ENCODE measurements around the gene C1QL1.

The C1QL1 gene

GRCh38 chr17:44928136-44928535 lies 40.0 kb downstream of the C1QL1 start:
- Histone ChIP-seq H3K79me2 (ENCODE audit: control insufficient read depth, insufficient read depth, low read length, unreplicated experiment) (no peaks in the 10 kb centered on the region), H3K36me3 (ENCODE audit: insufficient read depth, low read length) (peaks cover 15% of the 10 kb centered on the region; the same call in 1 of the 2 replicates), H3K4me3 (ENCODE audit: low read depth, low read length) (no peak overlapping the region), H3K4me1 (ENCODE audit: control insufficient read depth, insufficient read depth, low read length, unreplicated experiment) (no peaks in the 10 kb centered on the region), H2AFZ (ENCODE audit: low read length, unreplicated experiment) (no peak overlapping the region), H3K27ac (ENCODE audit: low read depth, low read length) (no peak overlapping the region), H3K27me3 (ENCODE audit: insufficient read depth, low read length) (no peaks in the 10 kb centered on the region)

- Histone ChIP-seq H3K79me2 (ENCODE audit: control insufficient read depth, insufficient read depth, low read length, unreplicated experiment) (no peaks in the 10 kb centered on the region), H3K36me3 (ENCODE audit: insufficient read depth, low read length) (peaks cover 15% of the 10 kb centered on the region; the same call in 1 of the 2 replicates), H3K27ac (ENCODE audit: low read depth, low read length) (no peak overlapping the region)
Measured at GRCh38 chr17:44927696-44928095, 40.4 kb downstream of the C1QL1 start.

GRCh38 chr17:44926821-44927525 lies 41.1 kb downstream of the C1QL1 start:
- H3K27ac ChIP-seq (ENCODE audit: low read depth, low read length): no peak overlapping the region
- no peaks in the 10 kb centered on the region for H3K4me1 ChIP-seq (ENCODE audit: control insufficient read depth, insufficient read depth, low read length, unreplicated experiment)
- no peak overlapping the region for H2AFZ ChIP-seq (ENCODE audit: low read length, unreplicated experiment)
- no peaks in the 10 kb centered on the region for H3K27me3 ChIP-seq (ENCODE audit: insufficient read depth, low read length)
- H3K79me2 ChIP-seq (ENCODE audit: control insufficient read depth, insufficient read depth, low read length, unreplicated experiment): no peaks in the 10 kb centered on the region
- peaks cover 15% of the 10 kb centered on the region; the same call in 1 of the 2 replicates for H3K36me3 ChIP-seq (ENCODE audit: insufficient read depth, low read length)
- H3K4me3 ChIP-seq (ENCODE audit: low read depth, low read length): no peak overlapping the region

More at GRCh38 chr17:44927696-44928095, 40.4 kb downstream of the C1QL1 start:
- no peaks in the 10 kb centered on the region for H3K4me1 ChIP-seq (ENCODE audit: control insufficient read depth, insufficient read depth, low read length, unreplicated experiment)
- H2AFZ ChIP-seq (ENCODE audit: low read length, unreplicated experiment): no peak overlapping the region
- no peak overlapping the region for H3K4me3 ChIP-seq (ENCODE audit: low read depth, low read length)
- H3K27me3 ChIP-seq (ENCODE audit: insufficient read depth, low read length): no peaks in the 10 kb centered on the region

GRCh38 chr17:44925731-44926697 lies 42.1 kb downstream of the C1QL1 start:
- no peak overlapping the region for H3K4me3 ChIP-seq (ENCODE audit: low read depth, low read length)
- no peaks in the 10 kb centered on the region for H3K4me1 ChIP-seq (ENCODE audit: control insufficient read depth, insufficient read depth, low read length, unreplicated experiment)
- peaks cover 15% of the 10 kb centered on the region; the same call in 1 of the 2 replicates for H3K36me3 ChIP-seq (ENCODE audit: insufficient read depth, low read length)
- no peaks in the 10 kb centered on the region for H3K79me2 ChIP-seq (ENCODE audit: control insufficient read depth, insufficient read depth, low read length, unreplicated experiment)
- no peaks in the 10 kb centered on the region for H3K27me3 ChIP-seq (ENCODE audit: insufficient read depth, low read length)
- no peak overlapping the region for H2AFZ ChIP-seq (ENCODE audit: low read length, unreplicated experiment)
- H3K27ac ChIP-seq (ENCODE audit: low read depth, low read length): no peak overlapping the region

- Histone ChIP-seq H2AFZ (ENCODE audit: low read length, unreplicated experiment) (no peak overlapping the region), H3K36me3 (ENCODE audit: insufficient read depth, low read length) (peaks cover 11% of the 10 kb centered on the region; the same call in 1 of the 2 replicates), H3K27me3 (ENCODE audit: insufficient read depth, low read length) (no peaks in the 10 kb centered on the region), H3K27ac (ENCODE audit: low read depth, low read length) (no peak overlapping the region), H3K4me1 (ENCODE audit: control insufficient read depth, insufficient read depth, low read length, unreplicated experiment) (no peaks in the 10 kb centered on the region), H3K79me2 (ENCODE audit: control insufficient read depth, insufficient read depth, low read length, unreplicated experiment) (no peaks in the 10 kb centered on the region), H3K4me3 (ENCODE audit: low read depth, low read length) (no peak overlapping the region)
Measured at GRCh38 chr17:44924107-44924544, 44.0 kb downstream of the C1QL1 start.

- Histone ChIP-seq H3K4me1 (ENCODE audit: control insufficient read depth, insufficient read depth, low read length, unreplicated experiment) (no peaks in the 10 kb centered on the region), H3K79me2 (ENCODE audit: control insufficient read depth, insufficient read depth, low read length, unreplicated experiment) (no peaks in the 10 kb centered on the region), H3K27ac (ENCODE audit: low read depth, low read length) (no peak overlapping the region), H3K27me3 (ENCODE audit: insufficient read depth, low read length) (no peaks in the 10 kb centered on the region), H3K36me3 (ENCODE audit: insufficient read depth, low read length) (peaks cover 9% of the 10 kb centered on the region; the same call in 1 of the 2 replicates), H3K4me3 (ENCODE audit: low read depth, low read length) (no peak overlapping the region), H2AFZ (ENCODE audit: low read length, unreplicated experiment) (no peak overlapping the region)
Measured at GRCh38 chr17:44922746-44923470, 45.2 kb downstream of the C1QL1 start.

GRCh38 chr17:44922136-44922535 lies 46.0 kb downstream of the C1QL1 start:
- Histone ChIP-seq H3K36me3 (ENCODE audit: insufficient read depth, low read length) (peaks cover 6% of the 10 kb centered on the region; the same call in 1 of the 2 replicates), H3K4me3 (ENCODE audit: low read depth, low read length) (no peak overlapping the region), H3K79me2 (ENCODE audit: control insufficient read depth, insufficient read depth, low read length, unreplicated experiment) (no peaks in the 10 kb centered on the region), H3K27ac (ENCODE audit: low read depth, low read length) (no peak overlapping the region), H3K4me1 (ENCODE audit: control insufficient read depth, insufficient read depth, low read length, unreplicated experiment) (peaks cover 6% of the 10 kb centered on the region), H2AFZ (ENCODE audit: low read length, unreplicated experiment) (no peak overlapping the region), H3K27me3 (ENCODE audit: insufficient read depth, low read length) (no peaks in the 10 kb centered on the region)

- Histone ChIP-seq H3K27ac (ENCODE audit: low read depth, low read length) (no peak overlapping the region), H2AFZ (ENCODE audit: low read length, unreplicated experiment) (no peak overlapping the region), H3K79me2 (ENCODE audit: control insufficient read depth, insufficient read depth, low read length, unreplicated experiment) (no peaks in the 10 kb centered on the region), H3K4me3 (ENCODE audit: low read depth, low read length) (no peak overlapping the region), H3K27me3 (ENCODE audit: insufficient read depth, low read length) (no peaks in the 10 kb centered on the region), H3K4me1 (ENCODE audit: control insufficient read depth, insufficient read depth, low read length, unreplicated experiment) (peaks cover 14% of the 10 kb centered on the region), H3K36me3 (ENCODE audit: insufficient read depth, low read length) (peaks cover 4% of the 10 kb centered on the region; the same call in 1 of the 2 replicates)
Measured at GRCh38 chr17:44921122-44921882, 46.8 kb downstream of the C1QL1 start.

- no peak overlapping the region for H3K27ac ChIP-seq (ENCODE audit: low read depth, low read length)
- H2AFZ ChIP-seq (ENCODE audit: low read length, unreplicated experiment): no peak overlapping the region
- H3K36me3 ChIP-seq (ENCODE audit: insufficient read depth, low read length): no peaks in the 10 kb centered on the region
- no peak overlapping the region for H3K4me3 ChIP-seq (ENCODE audit: low read depth, low read length)
- peaks cover 19% of the 10 kb centered on the region for H3K4me1 ChIP-seq (ENCODE audit: control insufficient read depth, insufficient read depth, low read length, unreplicated experiment)
- H3K79me2 ChIP-seq (ENCODE audit: control insufficient read depth, insufficient read depth, low read length, unreplicated experiment): no peaks in the 10 kb centered on the region
- no peaks in the 10 kb centered on the region for H3K27me3 ChIP-seq (ENCODE audit: insufficient read depth, low read length)
Measured at GRCh38 chr17:44920565-44920940, 47.5 kb downstream of the C1QL1 start.

Measured in ACC112 (cell line).